Inflammatory macrophage treated with lipopolysaccharide for 4 hours (primary cell): Measurements from ENCODE around the gene CAPN9.

Experiments
- DNase-seq: peaks from one replicate; pipeline ENCODE4 v3.0.0-alpha.2; 2020

CAPN9 gene

DNA sequence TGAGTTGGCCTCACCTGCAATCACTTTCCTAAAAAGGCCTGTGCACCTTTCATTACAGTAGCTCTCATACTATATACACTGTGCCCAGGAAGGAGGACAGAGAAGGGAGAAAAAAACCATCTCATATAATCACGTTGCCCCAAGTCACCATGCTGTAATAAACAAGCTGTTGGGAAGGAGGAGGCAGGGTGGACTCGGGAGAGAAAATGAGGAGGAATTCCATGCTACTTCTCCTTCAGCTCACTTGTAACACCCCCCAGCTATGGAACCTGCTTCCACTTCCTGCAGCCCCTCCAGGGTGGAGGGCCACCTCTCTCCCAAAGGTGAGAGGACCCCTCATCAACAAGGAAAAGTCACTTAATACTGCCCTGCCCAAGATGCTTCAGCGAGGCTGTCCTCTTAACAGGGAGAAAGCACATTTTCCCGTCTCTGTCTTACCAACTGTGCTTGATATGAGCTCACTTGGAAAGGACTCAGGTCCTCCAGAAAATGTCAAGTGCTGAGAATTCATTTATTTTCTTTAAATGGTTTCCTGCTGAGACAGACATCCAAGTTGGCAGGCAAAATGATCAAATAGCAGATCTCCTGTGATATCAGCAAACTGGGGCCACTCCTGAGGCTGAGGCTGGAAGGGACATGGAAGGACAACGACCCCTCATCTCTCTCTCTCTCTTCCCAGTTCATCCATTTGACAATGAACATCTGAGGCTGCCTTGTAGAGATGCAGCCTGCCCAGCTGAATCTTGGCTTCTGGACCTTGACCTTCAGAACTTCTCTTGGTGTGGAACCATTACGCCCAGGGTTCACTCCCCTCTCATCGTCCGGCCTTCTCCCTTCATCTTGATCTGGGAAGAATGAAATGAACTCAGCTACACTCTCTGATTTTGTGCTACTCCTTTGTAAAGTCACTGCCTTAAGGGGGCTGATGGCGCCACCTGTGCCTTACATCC lies 54.0 kb downstream of the CAPN9 start:
- DNase-seq = no peak

- no peak for DNase-seq
These were observed 57.2 kb downstream of the CAPN9 start for GRCh38 chr1:230804396-230804795.

GRCh38 chr1:230806552-230806951 lies 59.4 kb downstream of the CAPN9 start:
- no peak for DNase-seq

- no peak for DNase-seq
These were observed 59.8 kb downstream of the CAPN9 start for GRCh38 chr1:230807029-230807428.

DNA sequence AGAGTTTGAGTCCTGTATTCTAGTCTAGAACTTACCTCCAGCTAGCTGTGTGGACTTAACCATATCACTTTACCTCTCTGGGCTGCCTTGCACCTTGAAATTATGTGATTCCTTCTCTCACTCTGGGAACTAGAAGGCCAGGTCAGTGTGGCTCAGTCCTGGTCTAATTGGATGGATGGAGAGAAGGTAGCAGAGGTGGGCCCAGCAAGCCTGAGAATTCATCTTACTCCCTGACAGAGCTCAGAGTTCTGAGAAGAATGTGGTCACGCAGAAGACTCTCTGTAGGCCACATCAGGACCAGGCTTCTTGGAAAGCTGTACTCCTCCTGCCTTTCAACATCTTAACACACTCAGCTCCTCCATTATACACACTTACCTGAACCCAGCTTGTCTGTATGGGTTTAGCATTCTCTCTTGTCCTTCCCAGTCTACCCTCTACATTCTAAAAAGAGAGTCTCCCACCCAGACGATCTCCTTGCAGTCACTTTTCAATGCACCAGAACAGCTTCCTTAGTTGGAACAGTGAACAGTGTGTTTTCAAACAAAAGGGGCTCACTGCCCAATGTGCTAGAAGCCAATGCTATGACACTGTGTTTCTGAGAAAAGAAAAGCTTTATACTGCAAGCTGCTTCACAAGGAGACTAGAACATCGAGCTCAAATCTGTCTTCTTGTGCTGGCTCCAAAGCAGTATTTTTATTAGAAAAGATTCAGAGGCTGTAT lies 60.5 kb downstream of the CAPN9 start:
- DNase-seq = no peak

GRCh38 chr1:230808281-230808872 lies 61.2 kb downstream of the CAPN9 start:
- DNase-seq = no peak

GRCh38 chr1:230809256-230809990 lies 62.2 kb downstream of the CAPN9 start:
- DNase-seq = no peak

- DNase-seq = no peak
These were observed 65.4 kb downstream of the CAPN9 start for GRCh38 chr1:230812568-230812967.

DNA sequence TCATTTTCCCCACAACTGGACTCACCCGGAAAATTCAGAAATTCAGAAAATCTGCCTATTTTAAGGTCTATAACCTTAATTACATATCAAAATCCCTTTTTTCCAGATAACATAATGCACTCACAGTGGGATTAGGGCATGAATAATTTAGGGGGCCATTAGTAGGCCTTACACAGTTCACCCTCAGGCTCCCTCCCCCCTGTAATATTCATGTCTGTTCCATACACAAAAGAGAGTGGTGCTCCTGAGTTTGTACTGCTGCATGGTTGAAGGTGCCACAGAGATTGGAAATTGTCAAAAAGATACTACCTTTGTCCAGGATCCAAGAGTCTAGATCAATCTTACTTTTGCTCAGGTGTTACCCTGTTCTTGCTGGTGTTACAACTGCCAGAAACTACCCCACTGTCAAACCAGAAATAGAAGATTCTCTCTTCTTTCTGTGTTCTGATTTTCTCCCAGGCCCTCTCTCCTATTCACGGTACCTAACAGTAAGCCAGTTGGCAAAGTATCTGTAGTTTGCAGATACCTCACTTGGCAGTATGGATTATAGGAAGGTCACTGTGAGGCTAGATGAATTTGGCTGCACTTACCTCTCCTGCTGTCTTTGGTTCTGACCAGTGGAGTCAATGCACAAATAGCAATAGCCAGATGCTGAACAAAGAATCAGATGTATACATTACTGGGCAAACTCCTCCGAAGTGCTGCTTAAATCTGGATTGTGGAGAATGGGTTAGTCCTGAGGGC lies 67.9 kb downstream of the CAPN9 start:
- DNase-seq = no peak

DNA sequence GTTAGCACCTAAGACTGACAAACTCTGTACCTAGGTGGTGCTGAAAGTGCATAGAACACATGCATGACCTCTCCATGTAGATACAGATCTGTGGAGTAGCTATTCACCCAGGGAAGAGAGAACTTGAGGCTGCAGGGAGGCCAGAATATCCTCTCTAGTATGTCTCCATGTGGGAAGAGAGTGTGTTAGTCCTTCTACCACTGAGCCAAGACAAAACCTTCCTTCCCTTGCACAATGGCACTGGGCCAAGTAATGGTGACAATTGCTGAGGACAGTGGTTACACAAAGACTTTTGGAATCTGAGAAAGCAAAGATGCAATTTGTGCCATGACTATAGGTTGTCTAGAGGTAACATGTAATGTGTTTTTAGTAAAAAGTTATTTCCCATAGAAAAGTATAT lies 68.8 kb downstream of the CAPN9 start:
- no peak for DNase-seq

GRCh38 chr1:230818367-230818766 lies 71.2 kb downstream of the CAPN9 start:
- DNase-seq = no peak

DNA sequence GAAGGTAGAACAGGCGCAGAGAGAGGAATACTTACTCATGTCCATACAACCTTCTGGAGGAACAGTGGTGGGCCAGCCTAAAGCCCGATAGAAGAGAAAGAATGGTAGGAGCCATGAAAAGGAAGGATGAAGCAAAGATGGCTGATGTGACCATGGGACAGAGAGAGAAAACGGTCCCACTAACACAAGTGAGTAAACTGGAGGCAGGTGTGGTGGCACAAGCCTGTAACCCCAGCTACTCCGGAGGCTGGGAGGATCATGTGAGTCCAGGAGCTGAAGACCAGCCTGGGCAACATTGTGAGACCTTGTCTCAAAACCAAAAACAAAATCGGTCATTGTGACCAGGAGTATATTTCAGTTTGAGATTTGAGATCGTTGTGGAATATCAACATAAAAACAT lies 71.7 kb downstream of the CAPN9 start:
- no peak for DNase-seq

GRCh38 chr1:230819976-230820375 lies 72.8 kb downstream of the CAPN9 start:
- DNase-seq = no peak

DNA sequence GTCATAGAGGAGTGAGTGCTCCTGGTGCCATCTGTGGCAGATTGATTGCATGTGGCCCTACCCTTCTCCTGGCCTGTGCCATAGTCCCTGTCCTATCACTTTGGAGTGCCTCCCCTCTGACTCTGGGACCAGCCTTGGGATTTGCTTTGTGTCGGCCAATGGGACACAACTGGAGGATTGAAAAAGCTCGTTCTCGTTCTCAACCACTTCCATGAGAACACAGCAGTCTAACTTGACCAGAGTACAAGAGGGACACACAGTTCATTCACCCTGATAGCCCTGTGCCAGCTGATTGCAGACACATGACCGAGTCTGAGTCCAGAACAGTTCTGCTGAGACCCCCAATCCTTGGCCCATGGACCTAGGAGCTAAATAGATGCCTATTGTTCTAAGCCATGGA lies 73.4 kb downstream of the CAPN9 start:
- DNase-seq = no peak

DNA sequence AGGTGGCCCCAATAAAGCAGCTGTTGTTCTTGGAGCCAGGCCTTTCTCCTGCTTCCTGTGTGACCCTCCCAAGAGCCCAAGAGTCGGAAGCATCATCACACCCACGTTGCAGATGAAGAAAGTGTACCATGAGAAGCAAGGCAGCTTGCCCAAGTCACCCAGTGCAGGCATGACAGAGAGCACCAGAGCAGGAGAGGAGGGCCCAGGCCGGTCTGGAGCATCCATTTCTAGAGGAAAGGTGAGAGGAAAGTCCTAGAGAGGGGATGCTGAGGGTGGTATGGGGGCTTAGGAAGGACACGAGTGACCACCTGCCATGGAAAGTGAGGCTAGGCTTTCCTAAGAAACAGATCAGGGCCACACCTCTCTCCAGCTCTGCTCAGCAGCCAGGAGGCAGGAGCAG lies 74.2 kb downstream of the CAPN9 start:
- no peak for DNase-seq

DNA sequence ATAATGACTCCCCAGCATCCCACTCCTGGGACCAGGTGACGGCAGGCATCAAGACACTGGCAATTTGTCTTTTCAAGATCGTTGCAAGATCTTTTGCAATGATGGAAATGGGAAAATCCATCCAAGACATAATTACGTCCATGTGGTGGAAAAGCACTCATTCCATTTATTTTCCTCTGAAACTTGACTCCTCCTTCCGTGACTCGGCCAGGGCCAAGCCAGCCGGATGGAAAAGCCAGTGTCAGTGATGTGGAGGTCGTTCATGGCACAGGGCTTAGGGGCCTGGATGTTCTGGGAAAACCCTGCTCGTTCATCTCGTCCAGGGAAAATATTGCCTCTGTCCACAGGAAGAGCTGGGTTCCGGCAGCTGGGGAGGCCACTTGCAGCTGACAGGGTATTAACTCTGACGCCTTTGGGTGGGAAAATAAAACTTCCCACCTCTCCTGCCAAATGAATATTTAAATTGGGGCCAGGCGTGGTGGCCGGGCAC lies 74.9 kb downstream of the CAPN9 start:
- DNase-seq = no peak

DNA sequence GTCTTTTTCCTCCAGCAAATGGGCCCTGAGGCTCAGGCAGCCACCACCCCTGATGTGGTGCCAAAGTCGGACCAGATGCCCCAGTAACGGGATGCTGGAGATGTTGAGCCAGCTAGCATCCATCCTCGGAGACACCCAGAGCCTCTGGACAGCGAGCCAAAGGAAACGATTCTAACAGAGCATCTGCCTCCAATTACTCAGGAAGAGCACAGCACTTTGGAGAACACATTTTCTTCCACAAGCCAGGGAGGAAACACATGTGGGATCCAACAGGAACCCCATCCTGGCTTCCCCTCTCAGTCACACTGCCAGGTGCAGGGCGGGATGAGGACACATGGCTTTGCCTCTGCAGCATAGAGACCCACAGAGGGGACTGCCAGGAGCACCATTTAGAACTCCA lies 76.2 kb downstream of the CAPN9 start:
- no peak for DNase-seq

- no peak for DNase-seq
These were observed 76.8 kb downstream of the CAPN9 start for GRCh38 chr1:230823931-230824381.

DNA sequence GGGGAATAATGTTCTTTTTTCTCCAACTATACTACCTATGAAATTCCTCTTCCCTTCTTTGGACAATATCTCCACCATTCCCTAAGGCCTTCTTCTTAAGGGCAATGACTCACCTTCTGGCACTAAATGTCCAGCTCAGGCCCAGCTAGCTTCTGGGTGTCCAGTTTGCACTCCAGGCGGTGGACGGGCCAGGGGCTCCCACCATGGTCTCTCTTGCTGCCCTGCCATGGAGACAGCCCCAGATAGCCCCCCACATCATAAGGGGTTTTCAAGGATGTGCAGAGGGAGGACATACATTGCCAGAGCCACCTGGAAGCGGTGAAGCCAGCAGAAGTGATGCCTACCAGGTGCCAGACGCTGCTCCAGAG lies 77.3 kb downstream of the CAPN9 start:
- DNase-seq = no peak

DNA sequence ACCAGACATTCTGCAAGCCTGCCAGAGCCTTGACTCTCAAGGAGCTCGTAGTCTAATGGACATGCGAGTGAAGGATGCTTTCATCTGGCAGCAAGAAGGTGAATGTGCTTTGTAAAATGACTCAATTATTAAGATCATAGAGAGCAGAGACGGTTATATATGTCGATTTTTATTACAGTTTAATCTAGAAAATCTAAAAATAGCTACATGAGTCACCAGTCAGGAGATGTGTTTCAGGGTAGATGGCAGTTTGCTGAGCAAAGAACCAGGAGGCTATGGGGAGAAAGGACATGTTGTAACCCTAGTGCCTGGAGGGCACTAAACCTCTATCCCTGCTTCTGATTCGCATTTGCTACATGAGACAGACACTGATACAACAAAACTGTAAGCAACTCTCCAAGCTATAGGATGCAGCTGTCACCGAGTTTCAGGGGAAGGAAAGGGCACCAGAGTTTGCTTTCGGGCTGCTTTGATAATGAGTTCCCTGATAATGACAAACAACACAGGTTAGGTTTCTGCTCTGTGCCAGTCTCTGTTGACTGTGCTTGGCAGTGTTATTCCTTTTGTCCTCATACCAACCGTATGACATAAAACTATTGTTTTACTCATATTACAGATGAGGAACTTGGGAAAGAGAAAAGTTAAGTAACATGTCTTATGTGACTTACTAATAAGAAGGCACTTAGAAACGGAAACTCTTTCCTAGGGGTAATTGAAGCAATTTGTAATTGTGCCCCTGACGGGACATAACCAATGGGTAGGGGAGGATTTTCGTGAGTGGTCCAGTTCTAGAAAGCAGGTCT lies 77.9 kb downstream of the CAPN9 start:
- DNase-seq = peak; percentile 89

GRCh38 chr1:230825761-230826160 lies 78.6 kb downstream of the CAPN9 start:
- DNase-seq = no peak
